Stimulated activated CD8-positive, alpha-beta memory T cell treated with anti-CD3 and anti-CD28 coated beads, Interleukin-4, amount 100 ng/mL, for 4 hours (primary cell): ENCODE measurements around the gene C11orf86.
"Not testable (repeated sequence)": the region's sequence is repeated elsewhere in the genome, so short reads cannot be mapped to it uniquely, and the experiment has no call there.

Experiments used
- DNase-seq, 2 donors: peaks; one replicate each; pipeline ENCODE4 v3.0.0-alpha.2; 2020; ENCODE audit warnings: low read depth in 2 of 2, low spot score in 1 of 2

The C11orf86 gene

GRCh38 chr11:66988741-66989140 is 13.6 kb downstream of the C11orf86 start:
- DNase-seq: not testable (repeated sequence)

- not testable (repeated sequence) for DNase-seq
Observed at GRCh38 chr11:66989360-66989759, 14.3 kb downstream of the C11orf86 start.

GRCh38 chr11:66992041-66992440 is 16.9 kb downstream of the C11orf86 start:
- DNase-seq: no peak

GRCh38 chr11:66996609-66997273 is 21.6 kb downstream of the C11orf86 start:
- DNase-seq: no peak

GRCh38 chr11:66999555-66999954 is 24.5 kb downstream of the C11orf86 start:
- no peak for DNase-seq

GRCh38 chr11:67001332-67001731 is 26.2 kb downstream of the C11orf86 start:
- DNase-seq: no peak

- no peak for DNase-seq
Observed at GRCh38 chr11:67002297-67002913, 27.3 kb downstream of the C11orf86 start.

- DNase-seq: no peak
Observed at GRCh38 chr11:67002921-67003411, 27.9 kb downstream of the C11orf86 start.

- DNase-seq: not testable (repeated sequence)
Observed at GRCh38 chr11:67005200-67005599, 30.1 kb downstream of the C11orf86 start.

GRCh38 chr11:67006029-67006884 is 31.2 kb downstream of the C11orf86 start:
- no peak for DNase-seq

- DNase-seq: no peak
Observed at GRCh38 chr11:67007126-67007525, 32.0 kb downstream of the C11orf86 start.

- DNase-seq: no peak
Observed at GRCh38 chr11:67010296-67010905, 35.3 kb downstream of the C11orf86 start.

GRCh38 chr11:67013511-67014045 is 38.5 kb downstream of the C11orf86 start:
- DNase-seq: no peak

GRCh38 chr11:67014343-67014742 is 39.2 kb downstream of the C11orf86 start:
- DNase-seq: no peak

- no peak for DNase-seq
Observed at GRCh38 chr11:67015048-67015447, 39.9 kb downstream of the C11orf86 start.

- DNase-seq: no peak
Observed at GRCh38 chr11:67016550-67016949, 41.4 kb downstream of the C11orf86 start.

- no peak for DNase-seq
Observed at GRCh38 chr11:67020949-67021348, 45.8 kb downstream of the C11orf86 start.

GRCh38 chr11:67022341-67022933 is 47.3 kb downstream of the C11orf86 start:
- DNase-seq: no peak

- DNase-seq: no peak
Observed at GRCh38 chr11:67022961-67023956, 48.2 kb downstream of the C11orf86 start, which contains the start of gene SYT12. SYT12 (plus strand) TSS chr11:67023134; CDS start chr11:67030145, 7,011 bp downstream.
